Measurements from ENCODE around the gene SIGLEC12. TPM values are rescaled to one million over a fixed set of nuclear protein-coding genes. Genes with fewer than 3 reads are reported as not detected.
A peak's percentile ranks its signal among the peaks of the same experiment; 100 is the strongest.

SIGLEC12 gene
- total and polyA plus RNA-seq, 9 of the 15 experiments (the other 6 are each of a cell fraction or from before 2014, with no cell fraction given) = 0.08 to 1.3 (median 0.54) TPM

- TF ChIP-seq RERE (CRISPR knock-in tag; IDR thresholded peaks at IDR 0.05; ENCODE audit: borderline replicate concordance) = no peak
- no peak for TF ChIP-seq LCOR (CRISPR knock-in tag; IDR thresholded peaks at IDR 0.05)
- peak in 1 of 2 experiments; percentile 94; a peak in 2 of 4 replicates for TF ChIP-seq ETV6 (IDR thresholded peaks at IDR 0.05; ENCODE audit: borderline replicate concordance in 1 of 2, low read depth in 2 of 2, low read length in 1 of 2)
- no peak for TF ChIP-seq ETV6 (CRISPR knock-in tag; IDR thresholded peaks at IDR 0.05; ENCODE audit: borderline replicate concordance)
- TF ChIP-seq ZNF785 (CRISPR knock-in tag; IDR thresholded peaks at IDR 0.05) = no peak
- peak; percentile 97 for TF ChIP-seq FOXM1 (IDR thresholded peaks at IDR 0.05; ENCODE audit: low read depth)
- no peak for TF ChIP-seq FOXM1 (CRISPR knock-in tag; IDR thresholded peaks at IDR 0.05; ENCODE audit: low read depth)
- no peak for TF ChIP-seq ZNF699 (CRISPR knock-in tag; IDR thresholded peaks at IDR 0.05; ENCODE audit: insufficient replicate concordance)
- no peak for TF ChIP-seq ZNF121 (CRISPR knock-in tag; conservative IDR thresholded peaks at IDR 0.05)
- TF ChIP-seq ZNF445 (CRISPR knock-in tag; IDR thresholded peaks at IDR 0.05; ENCODE audit: low read depth) = no peak
- TF ChIP-seq UBTF (IDR thresholded peaks at IDR 0.05; ENCODE audit: borderline replicate concordance in 1 of 2, low read depth in 2 of 2, low read length in 2 of 2) = 0 out of 4 replicates have a peak, but pooled peaks of 1 of the 2 experiments have one; percentile 43
- TF ChIP-seq MTA1 (IDR thresholded peaks at IDR 0.05; ENCODE audit: borderline replicate concordance) = peak; percentile 69; the same call in 1 of the 2 replicates
- no peak for TF ChIP-seq POLR3A (IDR thresholded peaks at IDR 0.05; ENCODE audit: borderline replicate concordance, extremely low read depth, insufficient read depth, insufficient read length)
- peak; percentile 66 for TF ChIP-seq SUPT5H (IDR thresholded peaks at IDR 0.05)
- TF ChIP-seq DLX4 (CRISPR knock-in tag; IDR thresholded peaks at IDR 0.05) = no peak
- peak; percentile 99 for TF ChIP-seq ETV1 (tag; conservative IDR thresholded peaks at IDR 0.05; ENCODE audit: low read depth)
- TF ChIP-seq BMI1 (IDR thresholded peaks at IDR 0.05; ENCODE audit: low read length) = no peak
Observed at GRCh38 chr19:51547397-51548212, 46.0 kb upstream of the SIGLEC12 start (continued).

Measured in K562 (cell line).